ENCODE data around the gene PDPR.

PDPR gene

DNA sequence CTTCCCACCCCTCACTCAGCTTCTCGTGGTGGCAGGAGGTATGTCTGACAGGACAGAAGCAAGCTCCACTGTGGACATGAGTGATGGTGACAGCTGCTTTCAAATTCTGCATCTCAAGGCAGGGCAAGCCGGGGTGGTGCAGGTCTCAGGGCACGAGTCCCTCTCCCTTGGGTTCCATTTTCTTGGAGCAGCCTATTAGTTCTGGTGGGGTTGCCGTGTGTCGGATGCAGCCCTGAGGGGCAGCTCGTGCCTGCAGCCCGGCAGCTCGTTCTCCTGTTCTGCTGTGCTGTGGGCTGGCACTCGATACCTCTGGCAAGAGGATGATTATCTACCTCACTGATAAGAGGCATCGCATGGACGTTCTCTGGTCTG lies 43.0 kb downstream of the PDPR start:
- TF ChIP-seq, protein P1, sequence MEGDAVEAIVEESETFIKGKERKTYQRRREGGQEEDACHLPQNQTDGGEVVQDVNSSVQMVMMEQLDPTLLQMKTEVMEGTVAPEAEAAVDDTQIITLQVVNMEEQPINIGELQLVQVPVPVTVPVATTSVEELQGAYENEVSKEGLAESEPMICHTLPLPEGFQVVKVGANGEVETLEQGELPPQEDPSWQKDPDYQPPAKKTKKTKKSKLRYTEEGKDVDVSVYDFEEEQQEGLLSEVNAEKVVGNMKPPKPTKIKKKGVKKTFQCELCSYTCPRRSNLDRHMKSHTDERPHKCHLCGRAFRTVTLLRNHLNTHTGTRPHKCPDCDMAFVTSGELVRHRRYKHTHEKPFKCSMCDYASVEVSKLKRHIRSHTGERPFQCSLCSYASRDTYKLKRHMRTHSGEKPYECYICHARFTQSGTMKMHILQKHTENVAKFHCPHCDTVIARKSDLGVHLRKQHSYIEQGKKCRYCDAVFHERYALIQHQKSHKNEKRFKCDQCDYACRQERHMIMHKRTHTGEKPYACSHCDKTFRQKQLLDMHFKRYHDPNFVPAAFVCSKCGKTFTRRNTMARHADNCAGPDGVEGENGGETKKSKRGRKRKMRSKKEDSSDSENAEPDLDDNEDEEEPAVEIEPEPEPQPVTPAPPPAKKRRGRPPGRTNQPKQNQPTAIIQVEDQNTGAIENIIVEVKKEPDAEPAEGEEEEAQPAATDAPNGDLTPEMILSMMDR (IDR thresholded peaks at IDR 0.05; ENCODE audit: low read depth, low read length) = no peak
- DNase-seq = no peak
- no peaks in the 10 kb centered on the region for H3K27me3 ChIP-seq (ENCODE audit: insufficient read depth, low read depth, severe bottlenecking)
- H3K36me3 ChIP-seq = peaks cover 64% of the 10 kb centered on the region
- H3K4me3 ChIP-seq (ENCODE audit: low read depth, low read length) = no peak overlapping the region
- no peaks in the 10 kb centered on the region for H3K9me3 ChIP-seq (ENCODE audit: severe bottlenecking)
- no peak overlapping the region for H3K27ac ChIP-seq

DNA sequence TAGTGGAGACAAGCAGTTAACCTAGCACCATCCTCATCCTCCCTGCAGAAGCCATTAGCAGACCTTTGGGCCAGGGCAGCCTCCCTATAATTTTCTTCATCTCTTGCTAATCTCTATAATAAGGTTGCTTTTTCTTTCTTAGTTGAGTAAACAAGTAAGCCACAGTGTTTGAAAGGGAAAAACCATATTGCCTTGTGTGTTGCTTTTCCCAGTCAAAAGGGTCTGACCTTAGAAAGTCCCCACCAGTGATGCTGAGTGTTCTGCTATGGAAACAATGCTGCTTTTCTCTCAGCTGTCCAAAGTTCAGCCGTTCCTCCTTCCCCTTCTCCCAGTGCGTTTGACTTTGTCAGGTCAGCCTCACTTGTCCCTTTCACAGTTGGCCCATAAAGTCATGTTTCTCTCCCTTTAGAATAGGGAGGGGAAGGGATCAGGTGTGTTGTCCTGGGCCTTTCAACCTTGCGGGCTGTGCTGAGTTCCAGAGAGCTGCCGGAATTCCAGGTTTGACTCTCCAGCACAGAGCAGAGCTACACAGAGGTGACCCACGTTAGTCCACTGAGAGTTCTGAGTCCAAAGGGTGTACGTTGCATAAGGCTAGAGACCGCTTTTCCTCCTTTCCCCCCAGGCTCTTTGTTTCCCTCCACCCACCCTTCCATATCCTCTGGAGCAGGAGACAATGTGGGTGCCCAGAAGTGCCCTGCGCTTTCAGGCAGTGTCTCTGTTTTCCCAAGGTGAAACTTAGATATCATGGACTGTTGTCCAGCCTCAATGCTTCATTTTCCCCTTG lies 43.5 kb downstream of the PDPR start:
- H3K36me3 ChIP-seq = peaks cover 58% of the 10 kb centered on the region
- H3K27me3 ChIP-seq (ENCODE audit: insufficient read depth, low read depth, severe bottlenecking) = no peaks in the 10 kb centered on the region
- H3K9me3 ChIP-seq (ENCODE audit: severe bottlenecking) = no peaks in the 10 kb centered on the region
- TF ChIP-seq, protein P1 (IDR thresholded peaks at IDR 0.05; ENCODE audit: low read depth, low read length) = no peak
- no peak for DNase-seq
- H3K4me3 ChIP-seq (ENCODE audit: low read depth, low read length) = no peak overlapping the region
- H3K27ac ChIP-seq = no peak overlapping the region

DNA sequence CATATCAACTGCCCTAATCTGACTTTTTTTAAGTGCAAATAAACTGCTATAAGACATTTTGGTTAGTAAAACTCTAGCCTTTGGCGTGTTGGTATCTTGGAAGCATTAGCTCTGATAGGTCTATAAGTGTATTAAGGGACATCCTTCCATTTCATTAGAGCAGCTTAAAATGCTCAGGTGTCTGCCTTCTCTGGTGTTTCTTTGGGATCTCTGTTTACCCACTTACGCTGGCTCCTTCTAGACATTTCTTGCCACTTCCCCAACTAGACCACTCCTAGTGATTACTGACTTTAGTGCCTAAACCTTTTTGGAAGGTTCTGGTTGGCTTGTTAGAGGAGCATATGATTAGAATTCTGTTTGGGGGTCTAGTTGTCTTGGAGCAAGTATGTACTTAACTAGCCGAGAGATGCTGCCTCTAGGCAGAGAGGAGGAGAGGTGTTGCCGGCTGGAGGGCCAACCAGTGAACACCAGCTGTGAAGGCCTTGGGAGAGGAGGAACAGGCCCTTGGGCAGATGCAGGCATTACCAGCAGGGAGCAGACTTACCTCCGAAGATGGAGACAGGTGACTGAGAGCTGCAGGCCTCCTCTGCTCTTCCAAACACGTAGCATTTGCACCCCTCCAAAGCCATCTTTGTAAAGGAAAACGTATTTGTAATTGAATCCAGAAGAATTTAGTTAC lies 44.3 kb downstream of the PDPR start:
- no peaks in the 10 kb centered on the region for H3K27me3 ChIP-seq (ENCODE audit: insufficient read depth, low read depth, severe bottlenecking)
- TF ChIP-seq, protein P1 (IDR thresholded peaks at IDR 0.05; ENCODE audit: low read depth, low read length) = peak; percentile 46; the same call in 1 of the 2 replicates
- no peak overlapping the region for H3K27ac ChIP-seq
- DNase-seq = peak; percentile 12
- peaks cover 51% of the 10 kb centered on the region for H3K36me3 ChIP-seq
- H3K9me3 ChIP-seq (ENCODE audit: severe bottlenecking) = no peaks in the 10 kb centered on the region
- H3K4me3 ChIP-seq (ENCODE audit: low read depth, low read length) = no peak overlapping the region

DNA sequence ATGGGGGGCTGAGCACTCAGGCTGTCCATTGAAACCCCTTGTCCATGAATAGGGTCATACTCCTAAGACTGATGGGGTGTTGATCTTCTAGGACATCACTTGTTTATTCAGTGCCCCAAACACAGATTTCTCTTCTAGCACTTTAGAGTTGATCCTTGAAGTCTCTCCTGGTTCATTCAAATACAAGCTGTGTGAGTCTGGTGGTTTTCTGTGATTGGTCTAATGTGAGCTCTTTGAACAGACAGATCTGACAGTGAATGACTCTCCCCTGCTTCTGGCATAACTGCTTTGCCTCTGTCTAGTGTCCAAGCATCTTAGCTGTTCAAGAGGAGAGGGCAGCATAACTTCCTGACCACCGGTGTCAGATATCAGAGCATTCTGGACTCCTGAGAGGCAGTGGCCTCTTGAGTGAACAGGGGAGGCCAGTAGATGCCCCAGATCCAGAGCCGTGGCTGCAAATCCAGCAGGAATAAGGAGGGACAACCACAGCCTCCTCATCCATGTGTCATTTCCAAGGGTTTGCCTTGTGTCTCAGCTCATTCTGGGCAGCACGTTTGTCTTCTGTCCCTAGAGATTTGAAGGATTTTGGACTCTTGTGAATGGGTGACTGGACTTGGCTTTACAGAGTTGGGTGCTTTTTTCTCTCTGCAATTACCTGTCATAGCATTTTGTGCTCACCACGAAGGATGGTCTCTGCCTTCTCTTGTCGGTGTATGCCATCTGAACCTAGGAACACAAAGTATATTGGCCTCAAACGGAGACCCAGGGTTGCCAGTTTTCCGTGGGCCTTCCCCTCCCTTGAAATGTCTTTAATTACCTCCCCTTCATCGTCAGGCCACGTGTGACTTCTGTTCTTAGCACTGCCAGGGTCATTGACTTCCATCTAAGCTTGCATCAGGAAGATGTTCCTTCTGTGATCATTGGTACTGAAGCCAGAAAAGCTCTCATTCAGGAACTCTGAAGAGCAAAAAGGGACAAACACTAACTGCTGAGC lies 45.5 kb downstream of the PDPR start:
- DNase-seq = no peak
- peaks cover 40% of the 10 kb centered on the region for H3K36me3 ChIP-seq

DNA sequence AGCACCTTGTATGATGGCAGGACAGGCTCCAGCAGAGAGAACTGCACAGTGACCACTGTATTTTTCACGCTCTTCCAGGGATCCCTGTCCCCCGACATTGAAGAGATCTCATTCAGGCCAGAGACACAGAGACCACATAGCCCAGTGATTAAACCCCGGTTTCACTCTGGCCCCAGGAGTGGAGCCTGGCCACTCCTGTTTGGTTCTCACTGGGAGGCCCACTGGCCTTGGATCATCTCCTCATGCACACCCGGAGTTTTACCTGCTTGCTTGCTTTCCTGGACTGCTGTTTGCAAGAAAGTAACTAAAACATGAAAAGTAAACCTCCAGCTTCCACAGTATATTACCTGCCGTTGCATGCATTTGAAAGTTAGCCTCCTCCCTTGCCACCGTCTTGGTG lies 46.3 kb downstream of the PDPR start:
- no peak overlapping the region for H3K4me3 ChIP-seq (ENCODE audit: low read depth, low read length)
- DNase-seq = no peak
- TF ChIP-seq, protein P1 (IDR thresholded peaks at IDR 0.05; ENCODE audit: low read depth, low read length) = no peak
- no peaks in the 10 kb centered on the region for H3K27me3 ChIP-seq (ENCODE audit: insufficient read depth, low read depth, severe bottlenecking)
- no peak overlapping the region for H3K27ac ChIP-seq
- peaks cover 40% of the 10 kb centered on the region for H3K36me3 ChIP-seq
- H3K9me3 ChIP-seq (ENCODE audit: severe bottlenecking) = no peaks in the 10 kb centered on the region

More for the DNA sequence above, 45.5 kb downstream of the PDPR start:
- TF ChIP-seq, protein P1 (IDR thresholded peaks at IDR 0.05; ENCODE audit: low read depth, low read length) = no peak
- Histone ChIP-seq H3K9me3 (ENCODE audit: severe bottlenecking) (no peaks in the 10 kb centered on the region), H3K27me3 (ENCODE audit: insufficient read depth, low read depth, severe bottlenecking) (no peaks in the 10 kb centered on the region), H3K27ac (no peak overlapping the region), H3K4me3 (ENCODE audit: low read depth, low read length) (no peak overlapping the region)
